ENCODE measurements around the gene ITIH4.
A peak's percentile ranks its signal among the peaks of the same experiment; 100 is the strongest.

The ITIH4 gene

GRCh38 chr3:52848617-52849016, 18.1 kb upstream of the ITIH4 start:
- DNase-seq (ENCODE audit: low spot score), result no peak

- no peak for DNase-seq (ENCODE audit: low spot score)
These were observed 17.3 kb upstream of the ITIH4 start for GRCh38 chr3:52847726-52848125.

DNA sequence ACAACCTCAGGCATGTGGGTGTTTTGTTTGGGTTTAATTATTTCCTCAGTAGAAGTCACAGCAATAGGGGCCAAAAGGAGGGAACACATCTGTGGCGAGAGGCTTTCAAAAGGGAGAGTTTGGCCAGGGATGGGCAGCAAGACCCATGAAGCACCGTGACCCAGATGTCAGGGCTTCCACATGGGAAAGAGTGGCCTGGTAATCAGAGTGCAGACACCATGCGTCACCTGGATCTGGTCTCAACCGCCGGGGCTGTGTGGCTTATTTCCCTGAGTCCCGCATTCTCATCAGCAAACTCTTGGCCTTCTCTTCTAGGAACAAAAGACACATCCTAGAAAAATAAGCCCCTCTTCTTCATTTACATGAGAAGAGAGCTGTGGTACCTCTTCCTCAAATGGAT, 16.8 kb upstream of the ITIH4 start:
- DNase-seq (ENCODE audit: low spot score), result no peak

DNA sequence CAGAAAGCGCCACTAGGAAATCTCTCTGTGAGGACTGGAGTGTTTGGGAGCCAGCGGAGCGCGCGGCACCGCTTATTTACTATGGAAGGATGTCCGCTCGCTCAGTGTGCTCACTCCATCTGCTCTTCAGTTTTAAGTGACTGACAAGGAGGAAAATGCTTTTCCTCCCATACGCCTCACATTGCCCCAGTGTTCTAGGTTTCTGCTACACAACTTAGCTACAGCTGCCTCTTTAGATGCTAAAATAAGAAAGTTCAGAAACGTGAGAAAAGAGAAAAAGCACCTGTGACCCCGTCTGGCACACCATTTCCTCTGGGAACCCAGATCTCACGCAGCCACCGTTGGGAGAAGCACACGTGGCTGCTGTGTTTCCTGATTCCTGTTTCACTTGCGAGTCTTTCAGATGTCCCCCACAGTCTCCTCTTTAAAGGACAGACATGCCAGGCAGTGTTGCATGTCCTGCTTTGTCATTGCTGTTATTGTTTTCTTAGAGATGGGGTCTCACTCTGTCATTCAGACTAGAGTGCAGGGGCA, 16.0 kb upstream of the ITIH4 start:
- no peak for DNase-seq (ENCODE audit: low spot score)

- DNase-seq (ENCODE audit: low spot score), result peak; percentile 36
These were observed 15.4 kb upstream of the ITIH4 start for GRCh38 chr3:52845691-52846431.

- no peak for DNase-seq (ENCODE audit: low spot score)
These were observed 14.7 kb upstream of the ITIH4 start for GRCh38 chr3:52845157-52845556.

DNA sequence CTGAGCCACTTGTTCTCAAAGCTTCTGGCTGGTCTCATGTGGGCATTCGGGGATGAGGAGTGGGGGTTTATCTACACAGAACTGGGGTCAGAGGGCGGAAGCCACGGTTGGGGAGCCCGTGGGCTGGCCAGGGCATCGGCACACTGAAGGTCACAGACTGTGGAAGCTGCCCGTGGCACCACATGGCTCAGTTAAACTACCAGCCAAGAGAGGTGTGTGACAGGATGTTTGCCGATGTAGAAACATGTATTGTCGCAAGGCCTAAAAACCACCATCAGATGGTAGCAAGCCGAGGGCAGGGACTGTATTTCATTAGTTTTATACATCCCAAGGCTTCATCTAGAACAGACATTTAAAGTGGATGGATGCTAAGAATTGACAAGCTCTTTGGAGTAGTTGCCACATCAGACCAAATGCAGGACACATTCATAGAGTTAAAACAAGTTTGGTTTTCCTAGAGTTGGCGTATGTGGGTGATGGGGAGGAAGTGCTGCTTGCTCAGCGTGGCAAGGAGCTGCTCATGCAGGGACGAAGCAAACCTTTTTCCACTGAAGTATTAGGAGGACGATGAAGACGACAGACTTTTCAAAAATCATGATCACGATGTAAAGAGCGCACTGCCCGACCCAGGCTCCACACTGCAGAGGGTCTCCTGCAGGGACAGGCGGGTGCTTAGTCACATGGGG, 14.0 kb upstream of the ITIH4 start:
- DNase-seq (ENCODE audit: low spot score), result no peak

- DNase-seq (ENCODE audit: low spot score), result no peak
These were observed 13.4 kb upstream of the ITIH4 start for GRCh38 chr3:52843881-52844280.

DNA sequence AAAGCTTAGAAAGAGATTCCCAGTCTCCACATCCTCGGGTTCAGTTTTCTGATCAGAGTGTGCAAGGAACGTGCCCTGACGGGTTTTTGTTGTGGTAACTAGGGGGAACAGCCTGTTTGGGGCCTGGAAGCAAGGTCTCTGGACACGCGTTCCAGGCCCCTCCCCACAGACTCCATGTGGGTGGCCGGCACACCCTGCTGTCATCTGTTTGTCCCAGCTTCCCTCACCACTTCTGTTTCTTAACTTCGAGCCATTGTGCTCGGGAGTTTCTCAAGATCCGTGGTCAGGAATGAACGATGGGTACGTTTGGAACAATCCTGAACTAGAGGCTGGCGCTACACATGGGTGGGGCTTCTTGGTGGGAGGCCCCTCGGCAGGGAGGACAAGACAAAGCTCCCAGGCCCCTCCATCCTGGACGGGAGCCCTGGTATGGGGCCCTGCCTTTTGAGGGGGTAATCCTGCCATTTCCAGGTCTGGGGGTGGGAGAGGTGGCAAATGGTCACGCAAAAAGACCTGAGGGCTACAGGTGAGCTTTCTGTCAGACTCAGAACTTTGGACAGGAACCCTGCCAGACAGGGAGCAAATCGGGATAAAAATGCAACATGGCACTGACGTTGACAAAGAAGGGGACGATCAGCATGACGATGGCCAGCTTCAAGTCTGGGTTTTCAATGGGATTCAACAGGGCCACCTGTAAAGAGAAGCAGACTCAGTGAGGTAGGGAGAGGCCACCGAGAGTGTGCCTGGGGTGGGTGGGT, 12.8 kb upstream of the ITIH4 start:
- no peak for DNase-seq (ENCODE audit: low spot score)

- DNase-seq (ENCODE audit: low spot score), result no peak
These were observed 12.0 kb upstream of the ITIH4 start for GRCh38 chr3:52842424-52842823.

- no peak for DNase-seq (ENCODE audit: low spot score)
These were observed 11.5 kb upstream of the ITIH4 start for GRCh38 chr3:52841981-52842340.

DNA sequence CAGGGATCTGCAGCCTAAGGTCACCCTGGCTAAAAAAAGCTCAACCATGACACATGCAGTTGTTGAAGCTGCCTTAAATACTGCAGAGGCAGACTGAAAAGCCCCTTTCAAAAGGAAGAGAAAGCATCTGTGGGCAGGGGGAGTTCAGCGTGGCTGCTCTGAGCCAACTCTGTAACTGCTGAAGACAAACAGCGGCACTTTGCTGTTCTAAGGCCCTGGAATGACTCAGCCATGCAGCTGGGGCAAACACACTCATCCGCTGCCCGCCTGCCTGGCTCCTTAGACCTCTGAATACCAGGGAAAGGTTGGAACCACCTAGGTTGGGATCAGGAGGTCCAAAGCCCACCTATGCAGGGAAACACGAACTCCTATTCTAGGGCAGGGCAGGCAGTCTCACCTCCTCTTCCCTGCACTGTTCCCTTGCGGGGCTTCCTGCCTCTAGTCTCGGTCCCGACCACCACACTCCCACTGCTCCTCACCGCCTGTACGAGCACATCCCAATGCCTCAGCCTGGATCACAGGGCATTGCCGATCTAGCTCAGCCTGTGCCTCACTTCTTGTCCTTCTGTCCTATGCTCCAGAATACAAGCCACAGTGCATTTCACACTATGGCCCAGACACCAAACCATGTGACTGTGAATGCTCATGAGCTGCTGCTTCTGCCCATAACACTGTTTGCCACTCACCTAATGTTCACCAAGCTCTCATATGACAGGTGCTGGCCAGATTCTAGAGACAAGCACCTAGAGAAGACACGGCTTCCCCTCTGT, 10.9 kb upstream of the ITIH4 start:
- no peak for DNase-seq (ENCODE audit: low spot score)

- DNase-seq (ENCODE audit: low spot score), result no peak
These were observed 9.5 kb upstream of the ITIH4 start for GRCh38 chr3:52839892-52840545.

GRCh38 chr3:52839268-52839575, 8.8 kb upstream of the ITIH4 start:
- no peak for DNase-seq (ENCODE audit: low spot score)

- DNase-seq (ENCODE audit: low spot score), result no peak
These were observed 8.2 kb upstream of the ITIH4 start for GRCh38 chr3:52838561-52839267.

- no peak for DNase-seq (ENCODE audit: low spot score)
These were observed 6.5 kb upstream of the ITIH4 start for GRCh38 chr3:52836986-52837385.

- no peak for DNase-seq (ENCODE audit: low spot score)
These were observed 6.0 kb upstream of the ITIH4 start for GRCh38 chr3:52836471-52836845.

GRCh38 chr3:52835766-52836470, 5.4 kb upstream of the ITIH4 start:
- no peak for DNase-seq (ENCODE audit: low spot score)

DNA sequence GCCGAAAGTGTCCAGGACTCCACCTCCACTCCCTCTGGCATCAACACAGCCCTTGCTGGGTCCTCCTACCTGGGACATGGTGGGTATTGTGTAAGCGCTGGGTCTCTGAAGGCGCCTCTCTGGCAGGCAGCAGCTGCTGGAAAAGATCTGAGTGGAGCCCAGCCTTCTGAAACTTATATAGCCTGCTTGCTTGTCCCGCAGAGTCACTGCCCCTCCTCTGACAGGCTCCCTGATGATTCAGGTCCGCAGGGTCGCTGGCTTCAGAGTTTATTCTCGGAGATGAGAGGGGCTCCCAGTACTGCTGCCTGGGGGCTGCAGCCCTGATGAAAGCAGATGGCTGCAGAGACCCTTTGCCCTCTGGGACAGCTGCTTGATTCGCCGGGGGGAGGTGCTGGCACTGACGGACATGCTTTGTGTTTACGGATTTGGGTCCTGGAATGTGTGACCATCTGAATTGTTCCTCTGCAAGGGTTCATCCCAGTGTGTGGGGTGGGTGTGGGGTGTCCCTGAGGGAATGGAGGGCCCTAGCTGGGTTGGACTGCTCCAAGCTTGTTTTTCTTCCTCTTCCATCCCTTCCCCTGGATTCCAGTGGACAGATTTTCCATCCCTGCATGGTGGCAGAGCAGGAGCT, 4.5 kb upstream of the ITIH4 start, which contains the start of gene MUSTN1:
Gene MUSTN1, minus strand, starts transcription at position 149 of the 631 bp plus-strand sequence. Its CDS starts 71 bp downstream, at position 78.
- no peak for DNase-seq (ENCODE audit: low spot score)

- no peak for DNase-seq (ENCODE audit: low spot score)
These were observed 2.7 kb upstream of the ITIH4 start for GRCh38 chr3:52833202-52833601.
